ENCODE measurements around the gene ANKRD27. TPM values are rescaled to one million over a fixed set of nuclear protein-coding genes. Genes with fewer than 3 reads are reported as not detected.

ANKRD27 gene
- polyA plus RNA-seq, 4 donors: 11.2 to 24.0 (median 13.5) TPM

DNA sequence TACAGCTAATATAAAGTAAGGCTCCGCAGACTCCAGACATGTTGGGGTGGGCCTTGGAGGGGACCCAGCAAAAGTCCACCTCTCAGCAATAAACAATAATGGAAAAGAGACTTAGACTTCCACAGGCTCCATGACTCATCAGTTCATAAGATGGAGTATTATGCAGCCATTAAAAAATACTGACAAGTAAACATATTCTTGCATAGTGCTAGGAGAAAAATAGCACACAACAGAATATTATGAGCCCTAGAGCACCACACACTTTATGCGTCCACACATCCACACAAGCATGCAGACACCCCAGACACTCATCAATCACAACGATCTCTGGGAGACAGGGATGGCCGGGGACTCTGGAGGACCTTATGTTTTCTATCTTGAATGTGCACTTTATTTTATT is 48.0 kb downstream of the ANKRD27 start:
- 97 to 98% (median 97%) methylated on average over 4 of the region's 4 CpGs for WGBS, 3 donors
- H3K27me3 ChIP-seq (ENCODE audit: control insufficient read depth in 3 of 3, insufficient read depth in 3 of 3, low read length in 3 of 3): no peaks in the 10 kb centered on the region
- peaks cover 10 to 82% (median 34%) of the 10 kb centered on the region in 3 donors for H3K36me3 ChIP-seq (ENCODE audit: control insufficient read depth in 3 of 3, insufficient read depth in 2 of 3, low read depth in 1 of 3, low read length in 3 of 3)
- no peaks in the 10 kb centered on the region for H3K4me1 ChIP-seq (ENCODE audit: control insufficient read depth in 3 of 3, insufficient read depth in 2 of 3, low read depth in 1 of 3, low read length in 2 of 3)
- FAIRE-seq (no peak), DNase-seq (no peak)
- no peaks in the 10 kb centered on the region for H3K9me3 ChIP-seq (ENCODE audit: control insufficient read depth in 2 of 2, insufficient read depth in 1 of 2, low read depth in 1 of 2, low read length in 1 of 2)
- no peak overlapping the region for H3K27ac ChIP-seq (ENCODE audit: low read depth in 1 of 3, low read length in 2 of 3)
- no peak overlapping the region for H3K4me3 ChIP-seq (ENCODE audit: low read depth in 1 of 3, low read length in 3 of 3)

DNA sequence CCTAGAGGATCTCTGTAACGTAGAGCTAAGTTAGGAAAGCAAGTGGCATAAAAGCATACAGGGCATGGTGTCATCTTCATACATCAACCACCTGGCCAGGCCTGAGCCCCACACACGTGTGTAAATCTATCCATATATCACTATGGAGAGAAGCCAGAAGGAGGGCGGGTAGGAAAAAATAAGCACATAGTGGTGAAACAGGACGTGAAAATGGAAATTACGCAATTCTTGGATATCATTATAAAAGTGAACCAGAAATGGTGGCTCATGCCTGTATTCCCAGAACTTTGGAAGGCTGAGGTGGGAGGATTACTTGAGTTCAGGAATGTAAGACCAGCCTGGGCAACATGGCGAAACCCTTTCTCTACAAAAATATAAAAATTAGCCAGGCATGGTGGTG is 50.6 kb downstream of the ANKRD27 start:
- H3K9me3 ChIP-seq (ENCODE audit: control insufficient read depth in 2 of 2, insufficient read depth in 1 of 2, low read depth in 1 of 2, low read length in 1 of 2): no peaks in the 10 kb centered on the region
- H3K27ac ChIP-seq (ENCODE audit: low read depth in 1 of 3, low read length in 2 of 3): no peak overlapping the region
- no peaks in the 10 kb centered on the region for H3K27me3 ChIP-seq (ENCODE audit: control insufficient read depth in 3 of 3, insufficient read depth in 3 of 3, low read length in 3 of 3)
- no peak for FAIRE-seq
- H3K36me3 ChIP-seq (ENCODE audit: control insufficient read depth in 3 of 3, insufficient read depth in 2 of 3, low read depth in 1 of 3, low read length in 3 of 3): peaks cover 10 to 82% (median 29%) of the 10 kb centered on the region in 3 donors
- H3K4me3 ChIP-seq (ENCODE audit: low read depth in 1 of 3, low read length in 3 of 3): no peak overlapping the region
- WGBS, 3 donors: 90 to 96% (median 90%) methylated on average over 6 of the region's 6 CpGs
- no peak for DNase-seq
- H3K4me1 ChIP-seq (ENCODE audit: control insufficient read depth in 3 of 3, insufficient read depth in 2 of 3, low read depth in 1 of 3, low read length in 2 of 3): no peaks in the 10 kb centered on the region

- 79 to 84% (median 81%) methylated on average over 12 of the region's 12 CpGs for WGBS, 3 donors
Observed at GRCh38 chr19:32622002-32622401, 53.0 kb downstream of the ANKRD27 start.

DNA sequence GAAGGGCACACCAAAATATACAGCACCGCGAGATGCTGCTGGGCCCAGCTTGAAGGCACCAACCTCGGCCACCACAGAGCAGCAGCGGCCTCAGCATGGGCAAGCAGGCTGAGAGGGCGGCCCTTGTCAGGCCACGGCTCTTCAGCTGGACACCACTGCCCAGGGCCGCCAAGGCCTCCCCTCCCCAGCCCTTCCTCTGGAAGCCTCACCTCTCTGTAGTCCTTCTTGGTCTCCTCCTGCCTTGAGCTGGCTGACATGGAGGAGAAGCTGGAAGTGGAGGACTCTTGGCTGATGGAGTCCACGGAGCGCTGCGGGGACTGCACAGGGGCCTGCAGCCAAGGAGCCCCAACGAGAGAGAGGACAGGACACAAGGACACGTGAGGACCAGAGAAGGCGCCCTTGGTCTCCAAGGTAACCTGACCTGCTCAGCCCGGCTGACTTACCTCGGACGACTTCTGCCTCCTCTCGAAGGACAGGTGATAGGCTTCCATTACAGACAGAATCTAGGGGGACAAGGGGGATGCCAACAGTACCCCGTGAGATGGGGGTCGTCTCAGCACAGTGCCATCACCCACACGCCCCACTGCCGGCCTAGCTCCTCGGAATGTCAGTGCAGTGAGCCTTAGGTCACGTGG is 55.8 kb downstream of the ANKRD27 start:
- WGBS, 3 donors: 93 to 94% (median 94%) methylated on average over 22 to 23 of the region's 23 CpGs
- FAIRE-seq (no peak), DNase-seq (no peak)
- Histone ChIP-seq H3K4me1 (ENCODE audit: control insufficient read depth in 3 of 3, insufficient read depth in 2 of 3, low read depth in 1 of 3, low read length in 2 of 3) (no peaks in the 10 kb centered on the region), H3K27ac (ENCODE audit: low read depth in 1 of 3, low read length in 2 of 3) (no peak overlapping the region), H3K27me3 (ENCODE audit: control insufficient read depth in 3 of 3, insufficient read depth in 3 of 3, low read length in 3 of 3) (no peaks in the 10 kb centered on the region), H3K36me3 (ENCODE audit: control insufficient read depth in 3 of 3, insufficient read depth in 2 of 3, low read depth in 1 of 3, low read length in 3 of 3) (peaks cover 16 to 89% (median 34%) of the 10 kb centered on the region in 3 donors), H3K4me3 (ENCODE audit: low read depth in 1 of 3, low read length in 3 of 3) (no peak overlapping the region), H3K9me3 (ENCODE audit: control insufficient read depth in 2 of 2, insufficient read depth in 1 of 2, low read depth in 1 of 2, low read length in 1 of 2) (no peaks in the 10 kb centered on the region)

More at GRCh38 chr19:32622002-32622401, 53.0 kb downstream of the ANKRD27 start:
- Histone ChIP-seq H3K4me3 (ENCODE audit: low read depth in 1 of 3, low read length in 3 of 3) (no peak overlapping the region), H3K9me3 (ENCODE audit: control insufficient read depth in 2 of 2, insufficient read depth in 1 of 2, low read depth in 1 of 2, low read length in 1 of 2) (no peaks in the 10 kb centered on the region), H3K27me3 (ENCODE audit: control insufficient read depth in 3 of 3, insufficient read depth in 3 of 3, low read length in 3 of 3) (no peaks in the 10 kb centered on the region), H3K27ac (ENCODE audit: low read depth in 1 of 3, low read length in 2 of 3) (no peak overlapping the region), H3K4me1 (ENCODE audit: control insufficient read depth in 3 of 3, insufficient read depth in 2 of 3, low read depth in 1 of 3, low read length in 2 of 3) (no peaks in the 10 kb centered on the region), H3K36me3 (ENCODE audit: control insufficient read depth in 3 of 3, insufficient read depth in 2 of 3, low read depth in 1 of 3, low read length in 3 of 3) (peaks cover 11 to 84% (median 26%) of the 10 kb centered on the region in 3 donors)
- no peak for DNase-seq
- no peak for FAIRE-seq

- Histone ChIP-seq H3K9me3 (ENCODE audit: control insufficient read depth in 2 of 2, insufficient read depth in 1 of 2, low read depth in 1 of 2, low read length in 1 of 2) (peaks cover 0 to 7% of the 10 kb centered on the region in 2 donors), H3K27ac (ENCODE audit: low read depth in 1 of 3, low read length in 2 of 3) (no peak overlapping the region), H3K36me3 (ENCODE audit: control insufficient read depth in 3 of 3, insufficient read depth in 2 of 3, low read depth in 1 of 3, low read length in 3 of 3) (peaks cover 24 to 75% (median 33%) of the 10 kb centered on the region in 3 donors), H3K4me1 (ENCODE audit: control insufficient read depth in 3 of 3, insufficient read depth in 2 of 3, low read depth in 1 of 3, low read length in 2 of 3) (no peaks in the 10 kb centered on the region), H3K4me3 (ENCODE audit: low read depth in 1 of 3, low read length in 3 of 3) (no peak overlapping the region), H3K27me3 (ENCODE audit: control insufficient read depth in 3 of 3, insufficient read depth in 3 of 3, low read length in 3 of 3) (no peaks in the 10 kb centered on the region)
- no peak for DNase-seq
- no peak for FAIRE-seq
- WGBS, 3 donors: 87 to 88% (median 87%) methylated on average over 11 of the region's 11 CpGs
Observed at GRCh38 chr19:32615569-32615968, 59.4 kb downstream of the ANKRD27 start.

DNA sequence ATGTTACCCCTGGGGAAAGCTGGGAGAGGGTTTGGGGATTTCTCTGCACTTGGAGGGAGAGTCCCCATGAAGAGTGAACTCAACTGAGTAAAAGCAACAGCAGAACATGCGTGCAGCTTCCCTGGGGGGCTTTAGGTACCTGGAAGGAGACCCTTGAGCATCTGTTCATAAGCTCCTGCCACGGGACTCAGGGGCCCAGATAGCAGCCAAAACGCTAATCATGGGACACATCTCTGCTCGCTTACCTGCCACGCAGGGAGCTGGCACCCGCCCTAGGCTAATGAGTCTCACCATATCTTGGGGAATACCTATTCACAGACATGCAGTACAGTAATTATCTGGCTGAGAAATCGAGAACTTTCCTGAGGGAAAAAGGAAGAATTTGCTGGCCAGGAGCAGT is 60.1 kb downstream of the ANKRD27 start:
- H3K9me3 ChIP-seq (ENCODE audit: control insufficient read depth in 2 of 2, insufficient read depth in 1 of 2, low read depth in 1 of 2, low read length in 1 of 2): peaks cover 0 to 7% of the 10 kb centered on the region in 2 donors
- 92 to 95% (median 94%) methylated on average over 7 of the region's 7 CpGs for WGBS, 3 donors
- no peaks in the 10 kb centered on the region for H3K27me3 ChIP-seq (ENCODE audit: control insufficient read depth in 3 of 3, insufficient read depth in 3 of 3, low read length in 3 of 3)
- FAIRE-seq (no peak), DNase-seq (no peak)
- peaks cover 24 to 70% (median 33%) of the 10 kb centered on the region in 3 donors for H3K36me3 ChIP-seq (ENCODE audit: control insufficient read depth in 3 of 3, insufficient read depth in 2 of 3, low read depth in 1 of 3, low read length in 3 of 3)
- no peak overlapping the region for H3K4me3 ChIP-seq (ENCODE audit: low read depth in 1 of 3, low read length in 3 of 3)
- H3K27ac ChIP-seq (ENCODE audit: low read depth in 1 of 3, low read length in 2 of 3): no peak overlapping the region
- H3K4me1 ChIP-seq (ENCODE audit: control insufficient read depth in 3 of 3, insufficient read depth in 2 of 3, low read depth in 1 of 3, low read length in 2 of 3): no peaks in the 10 kb centered on the region

DNA sequence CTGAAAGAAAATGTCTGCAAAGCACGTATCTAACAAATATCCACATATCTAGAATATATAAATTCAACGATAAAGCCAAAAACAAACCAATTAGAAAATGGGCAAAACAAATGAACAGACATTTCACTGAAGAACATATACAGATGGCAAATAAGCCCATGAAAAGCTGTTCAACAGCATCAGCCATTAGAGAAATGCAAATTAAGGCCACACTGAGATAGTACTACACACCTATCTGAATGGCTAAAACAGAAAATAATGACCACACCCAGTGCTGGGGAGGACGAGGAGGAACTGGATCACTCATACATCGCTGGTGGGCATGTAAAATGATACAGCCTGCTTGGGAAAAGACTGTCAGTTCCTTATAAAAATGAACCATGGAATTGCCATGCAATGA is 62.0 kb downstream of the ANKRD27 start:
- Histone ChIP-seq H3K27me3 (ENCODE audit: control insufficient read depth in 3 of 3, insufficient read depth in 3 of 3, low read length in 3 of 3) (no peaks in the 10 kb centered on the region), H3K4me1 (ENCODE audit: control insufficient read depth in 3 of 3, insufficient read depth in 2 of 3, low read depth in 1 of 3, low read length in 2 of 3) (no peaks in the 10 kb centered on the region), H3K9me3 (ENCODE audit: control insufficient read depth in 2 of 2, insufficient read depth in 1 of 2, low read depth in 1 of 2, low read length in 1 of 2) (peaks cover 0 to 7% of the 10 kb centered on the region in 2 donors), H3K27ac (ENCODE audit: low read depth in 1 of 3, low read length in 2 of 3) (no peak overlapping the region), H3K36me3 (ENCODE audit: control insufficient read depth in 3 of 3, insufficient read depth in 2 of 3, low read depth in 1 of 3, low read length in 3 of 3) (peaks cover 22 to 59% (median 23%) of the 10 kb centered on the region in 3 donors), H3K4me3 (ENCODE audit: low read depth in 1 of 3, low read length in 3 of 3) (no peak overlapping the region)
- DNase-seq (no peak), FAIRE-seq (no peak)
- 70 to 83% (median 76%) methylated on average over 4 of the region's 4 CpGs for WGBS, 3 donors

DNA sequence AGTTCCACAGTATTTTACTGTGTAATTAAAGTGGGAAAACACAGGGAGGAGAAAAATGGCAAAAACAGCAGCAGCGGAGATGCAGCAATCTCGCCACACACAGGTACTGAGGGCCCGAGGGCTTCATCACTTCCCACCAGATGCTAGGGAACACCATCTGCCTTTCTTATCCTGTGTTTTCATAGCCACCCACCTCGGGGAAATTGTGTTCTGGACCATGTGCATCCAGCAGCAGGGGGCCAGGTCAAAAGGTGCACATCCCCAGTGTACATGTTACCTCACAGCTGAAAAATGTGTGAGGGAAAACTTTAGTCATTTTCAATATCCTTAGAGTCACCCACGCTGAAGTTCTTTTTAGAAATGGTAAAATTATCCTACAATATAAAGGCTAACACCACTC is 63.8 kb downstream of the ANKRD27 start:
- no peak overlapping the region for H3K27ac ChIP-seq (ENCODE audit: low read depth in 1 of 3, low read length in 2 of 3)
- no peaks in the 10 kb centered on the region for H3K27me3 ChIP-seq (ENCODE audit: control insufficient read depth in 3 of 3, insufficient read depth in 3 of 3, low read length in 3 of 3)
- no peaks in the 10 kb centered on the region for H3K4me1 ChIP-seq (ENCODE audit: control insufficient read depth in 3 of 3, insufficient read depth in 2 of 3, low read depth in 1 of 3, low read length in 2 of 3)
- DNase-seq (no peak), FAIRE-seq (no peak)
- H3K9me3 ChIP-seq (ENCODE audit: control insufficient read depth in 2 of 2, insufficient read depth in 1 of 2, low read depth in 1 of 2, low read length in 1 of 2): peaks cover 0 to 7% of the 10 kb centered on the region in 2 donors
- H3K36me3 ChIP-seq (ENCODE audit: control insufficient read depth in 3 of 3, insufficient read depth in 2 of 3, low read depth in 1 of 3, low read length in 3 of 3): peaks cover 19 to 60% (median 19%) of the 10 kb centered on the region in 3 donors
- no peak overlapping the region for H3K4me3 ChIP-seq (ENCODE audit: low read depth in 1 of 3, low read length in 3 of 3)
- 90 to 94% (median 93%) methylated on average over 5 of the region's 5 CpGs for WGBS, 3 donors

DNA sequence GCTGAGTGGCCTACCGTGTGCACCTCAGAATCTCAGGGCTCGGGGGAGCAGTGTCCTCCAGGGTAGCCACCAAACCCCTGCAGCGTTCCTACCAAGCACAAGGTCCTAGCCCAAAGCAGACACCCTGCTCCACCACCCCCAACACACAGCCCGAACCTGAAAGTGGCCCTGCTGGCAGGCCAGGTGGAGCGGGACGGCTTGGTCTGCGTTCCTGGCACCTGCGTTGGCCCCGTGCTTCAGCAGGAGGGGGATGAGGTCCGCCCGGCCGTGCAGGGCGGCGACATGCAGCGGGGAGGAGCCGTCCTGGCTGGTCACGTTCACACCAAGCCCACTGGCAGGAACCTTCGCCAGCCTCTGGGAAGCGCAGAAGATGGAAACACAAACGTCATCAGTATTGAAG is 67.5 kb downstream of the ANKRD27 start:
- FAIRE-seq: no peak

More for the DNA sequence above, 67.5 kb downstream of the ANKRD27 start:
- Histone ChIP-seq H3K4me1 (ENCODE audit: control insufficient read depth in 3 of 3, insufficient read depth in 2 of 3, low read depth in 1 of 3, low read length in 2 of 3) (no peaks in the 10 kb centered on the region), H3K27ac (ENCODE audit: low read depth in 1 of 3, low read length in 2 of 3) (no peak overlapping the region), H3K36me3 (ENCODE audit: control insufficient read depth in 3 of 3, insufficient read depth in 2 of 3, low read depth in 1 of 3, low read length in 3 of 3) (peaks cover 15 to 66% (median 19%) of the 10 kb centered on the region in 3 donors), H3K9me3 (ENCODE audit: control insufficient read depth in 2 of 2, insufficient read depth in 1 of 2, low read depth in 1 of 2, low read length in 1 of 2) (peaks cover 0 to 1% of the 10 kb centered on the region in 2 donors), H3K4me3 (ENCODE audit: low read depth in 1 of 3, low read length in 3 of 3) (no peak overlapping the region), H3K27me3 (ENCODE audit: control insufficient read depth in 3 of 3, insufficient read depth in 3 of 3, low read length in 3 of 3) (no peaks in the 10 kb centered on the region)
- WGBS, 3 donors: 96 to 97% (median 96%) methylated on average over 20 of the region's 20 CpGs
- DNase-seq: no peak

Data from small intestine (tissue), 7 donors.